Lower lobe of right lung (tissue), 2 donors: ENCODE data around the gene FMN1. TPM values are rescaled to one million over a fixed set of nuclear protein-coding genes. Genes with fewer than 3 reads are reported as not detected.
"Not testable (repeated sequence)": the region's sequence is repeated elsewhere in the genome, so short reads cannot be mapped to it uniquely, and the experiment has no call there.

ENCODE experiments used
- ATAC-seq, 2 donors: fragments of 200-7000 bp; cut with Tn5 transposase; one replicate each; pipeline ENCODE4 v1.9.1; 2020 to 2022; ENCODE audit warnings: mild to moderate bottlenecking in 2 of 2, moderate library complexity in 2 of 2
- DNase-seq: peaks from one replicate; pipeline ENCODE4 v3.0.0-alpha.2; 2020
- H3K27ac ChIP-seq: fragments of 200-600 bp; one replicate; pipeline ENCODE4 v1.8.0; 2022
- H3K27me3 ChIP-seq: fragments of 200-600 bp; one replicate; pipeline ENCODE4 v1.8.0; 2022; ENCODE audit warnings: low read depth
- H3K36me3 ChIP-seq: fragments of 200-600 bp; one replicate; pipeline ENCODE4 v1.8.0; 2022; ENCODE audit warnings: mild to moderate bottlenecking
- H3K4me1 ChIP-seq: fragments of 200-600 bp; one replicate; pipeline ENCODE4 v1.8.0; 2022
- H3K4me3 ChIP-seq: fragments of 200-600 bp; one replicate; pipeline ENCODE4 v1.8.0; 2022; ENCODE audit warnings: mild to moderate bottlenecking
- H3K9me3 ChIP-seq: fragments of 200-600 bp; one replicate; pipeline ENCODE4 v1.8.0; 2022
- intact Hi-C: fragments of 100-400 bp; cut with DNase I; formaldehyde crosslinking; loops from one replicate; pipeline ENCODE4 v1.11.0; 2022
- total RNA-seq: library from RNA; stranded (reverse); fragmentation: NEBNext Ultra II Directional; extraction: Animal tissue kit (Norgen Biotek cat#: 25700); gene quantifications from one replicate; pipeline ENCODE4 v1.2.1, GENCODE V29; 2021
- TF ChIP-seq, protein P1 (sequence below): fragments of 200-600 bp; IDR thresholded peaks from one replicate; pipeline ENCODE4 v1.8.0; 2022; ENCODE audit warnings: antibody characterized with exemption, mild to moderate bottlenecking
- donor health status: DM: no; HTN: yes; CAD: no; lungs with severe emphysema.

The FMN1 gene
- total RNA-seq, 1 donor from 2014 or later = 38.8 TPM

DNA sequence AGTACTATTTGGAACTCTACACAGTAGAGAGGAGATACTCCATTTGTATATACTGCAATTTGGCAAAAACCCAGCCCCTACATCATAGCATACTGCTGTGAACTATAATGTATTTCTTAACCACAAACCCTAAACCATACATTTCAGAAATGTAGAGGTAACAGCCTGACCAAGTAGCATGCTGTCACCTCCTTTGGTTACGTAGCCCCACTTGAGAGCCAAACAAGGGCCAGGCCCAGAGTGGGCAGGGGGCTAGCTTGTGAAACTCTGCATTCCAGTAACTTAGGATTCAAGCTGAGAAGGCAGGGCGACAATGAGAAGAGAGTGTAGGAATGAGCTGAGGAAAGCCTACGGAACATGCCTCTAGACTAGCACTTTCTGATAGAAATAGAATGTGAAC lies 340.9 kb downstream of the FMN1 start:
- Histone ChIP-seq H3K9me3 (no peaks in the 10 kb centered on the region), H3K36me3 (peaks cover 10% of the 10 kb centered on the region), H3K27ac (no peak overlapping the region), H3K27me3 (no peaks in the 10 kb centered on the region), H3K4me1 (no peaks in the 10 kb centered on the region), H3K4me3 (no peak overlapping the region)
- no peak for ATAC-seq
- TF ChIP-seq, protein P1, sequence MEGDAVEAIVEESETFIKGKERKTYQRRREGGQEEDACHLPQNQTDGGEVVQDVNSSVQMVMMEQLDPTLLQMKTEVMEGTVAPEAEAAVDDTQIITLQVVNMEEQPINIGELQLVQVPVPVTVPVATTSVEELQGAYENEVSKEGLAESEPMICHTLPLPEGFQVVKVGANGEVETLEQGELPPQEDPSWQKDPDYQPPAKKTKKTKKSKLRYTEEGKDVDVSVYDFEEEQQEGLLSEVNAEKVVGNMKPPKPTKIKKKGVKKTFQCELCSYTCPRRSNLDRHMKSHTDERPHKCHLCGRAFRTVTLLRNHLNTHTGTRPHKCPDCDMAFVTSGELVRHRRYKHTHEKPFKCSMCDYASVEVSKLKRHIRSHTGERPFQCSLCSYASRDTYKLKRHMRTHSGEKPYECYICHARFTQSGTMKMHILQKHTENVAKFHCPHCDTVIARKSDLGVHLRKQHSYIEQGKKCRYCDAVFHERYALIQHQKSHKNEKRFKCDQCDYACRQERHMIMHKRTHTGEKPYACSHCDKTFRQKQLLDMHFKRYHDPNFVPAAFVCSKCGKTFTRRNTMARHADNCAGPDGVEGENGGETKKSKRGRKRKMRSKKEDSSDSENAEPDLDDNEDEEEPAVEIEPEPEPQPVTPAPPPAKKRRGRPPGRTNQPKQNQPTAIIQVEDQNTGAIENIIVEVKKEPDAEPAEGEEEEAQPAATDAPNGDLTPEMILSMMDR = no peak
- intact Hi-C loops = no loop called here
- DNase-seq = no peak

DNA sequence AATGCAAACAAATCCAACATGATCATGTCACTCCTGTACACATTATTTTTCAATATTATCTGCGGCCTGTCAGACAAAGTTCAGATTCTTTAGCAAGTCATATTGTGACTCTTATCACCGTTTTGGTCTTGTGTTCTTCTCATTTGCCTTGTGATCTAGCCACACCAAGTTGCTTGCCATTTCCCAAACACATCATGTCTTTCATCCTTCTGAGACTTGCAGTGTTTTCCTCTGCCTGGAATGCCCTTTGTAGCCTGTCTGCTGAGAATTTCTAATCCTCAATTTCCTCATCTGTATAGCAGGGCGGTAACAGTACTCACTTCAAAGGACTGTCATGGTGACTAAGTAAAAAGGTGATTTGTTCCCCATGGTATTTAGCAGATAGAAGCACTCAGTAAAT lies 341.7 kb downstream of the FMN1 start:
- Histone ChIP-seq H3K27ac (no peak overlapping the region), H3K36me3 (peaks cover 10% of the 10 kb centered on the region), H3K9me3 (no peaks in the 10 kb centered on the region), H3K27me3 (no peaks in the 10 kb centered on the region), H3K4me1 (no peaks in the 10 kb centered on the region), H3K4me3 (no peak overlapping the region)
- DNase-seq (no peak), ATAC-seq (no peak)
- TF ChIP-seq, protein P1 = no peak
- intact Hi-C loops = no loop called here

DNA sequence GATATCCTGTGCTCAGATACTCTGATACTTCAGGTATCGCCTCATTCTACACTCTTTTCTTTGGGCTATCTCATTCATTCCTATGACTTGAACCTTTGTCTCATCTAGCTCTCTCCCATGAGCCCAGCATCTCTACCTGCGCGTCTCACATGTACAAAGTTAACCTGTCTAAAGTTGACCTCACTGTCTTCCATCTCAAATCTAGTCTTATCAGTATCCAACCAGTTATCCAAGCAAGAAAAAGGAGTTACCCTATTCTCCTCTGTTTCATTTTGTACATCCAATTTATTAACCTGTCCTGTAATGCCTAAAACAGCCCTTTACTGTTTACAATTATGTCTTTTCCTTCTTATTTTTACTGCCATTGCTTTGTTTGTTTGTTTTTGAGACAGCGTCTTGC lies 342.5 kb downstream of the FMN1 start:
- Histone ChIP-seq H3K36me3 (peaks cover 9% of the 10 kb centered on the region), H3K4me1 (no peaks in the 10 kb centered on the region), H3K4me3 (no peak overlapping the region), H3K27ac (no peak overlapping the region), H3K27me3 (no peaks in the 10 kb centered on the region), H3K9me3 (no peaks in the 10 kb centered on the region)
- intact Hi-C loops = no loop called here
- TF ChIP-seq, protein P1 = no peak
- DNase-seq = no peak
- ATAC-seq = no peak

DNA sequence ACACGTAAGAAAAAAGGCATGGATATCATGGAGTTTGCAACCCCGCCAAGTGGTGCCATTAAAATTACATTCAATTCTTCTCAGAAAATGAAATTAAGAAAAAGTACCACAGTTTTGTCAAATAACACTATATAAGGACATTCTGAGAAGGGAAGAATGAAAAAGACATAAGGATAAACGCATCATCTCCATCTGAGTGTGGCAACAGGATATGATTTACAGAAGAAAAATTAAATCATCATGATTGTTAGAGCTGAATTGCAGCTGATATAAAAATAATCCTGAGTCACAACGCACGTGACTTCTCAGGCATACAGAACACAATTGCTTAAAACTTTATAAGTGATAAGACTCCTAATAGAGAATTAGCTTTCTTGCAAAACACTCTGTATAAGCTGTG lies 342.9 kb downstream of the FMN1 start:
- DNase-seq (no peak), ATAC-seq (no peak)
- H3K4me1 ChIP-seq = no peaks in the 10 kb centered on the region
- no peak overlapping the region for H3K4me3 ChIP-seq
- no peak overlapping the region for H3K27ac ChIP-seq
- H3K36me3 ChIP-seq = peaks cover 5% of the 10 kb centered on the region
- H3K9me3 ChIP-seq = no peaks in the 10 kb centered on the region
- TF ChIP-seq, protein P1 = no peak
- intact Hi-C loops = no loop called here
- no peaks in the 10 kb centered on the region for H3K27me3 ChIP-seq

DNA sequence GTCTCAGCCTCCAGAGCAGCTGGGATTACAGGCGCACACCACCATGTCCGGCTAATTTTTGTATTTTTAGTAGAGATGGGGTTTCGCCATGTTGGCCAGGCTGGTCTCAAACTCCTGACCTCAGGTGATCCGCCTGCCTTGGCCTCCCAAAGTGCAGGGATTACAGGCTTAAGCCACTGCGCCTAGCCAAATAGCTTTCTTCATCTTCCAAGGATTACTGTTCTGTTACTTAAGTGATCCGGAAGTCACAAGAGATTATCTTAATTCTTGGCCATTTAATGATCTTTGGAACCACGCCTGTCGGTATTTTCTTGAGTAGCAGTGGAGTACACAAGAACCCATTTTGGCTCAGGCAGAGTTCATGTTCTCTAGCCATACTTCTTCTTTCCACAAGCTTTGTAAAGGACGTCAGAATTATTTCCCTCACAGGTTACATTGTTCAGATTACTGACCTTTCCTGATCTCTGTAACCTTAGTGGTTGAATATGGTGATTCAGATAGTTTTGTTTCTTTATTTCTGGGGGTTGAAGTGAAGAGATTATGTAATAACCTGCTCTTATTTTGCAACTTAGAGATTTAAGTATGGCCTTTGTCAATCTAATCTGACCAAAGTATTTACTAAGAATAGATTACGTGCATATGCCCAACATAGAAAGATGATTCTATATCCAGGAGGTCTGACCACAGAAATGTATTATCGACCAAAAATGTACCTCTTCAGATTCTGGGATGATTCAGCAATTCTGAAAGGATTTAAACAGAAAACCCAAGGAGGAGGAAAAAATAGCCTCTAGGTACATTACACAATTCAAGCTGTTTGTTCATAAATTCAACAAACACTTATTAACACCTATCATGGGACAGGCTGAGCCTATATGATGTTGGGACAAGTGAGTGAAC lies 344.5 kb downstream of the FMN1 start:
- H3K27me3 ChIP-seq = no peaks in the 10 kb centered on the region
- no peaks in the 10 kb centered on the region for H3K9me3 ChIP-seq
- H3K4me1 ChIP-seq = no peaks in the 10 kb centered on the region
- no peak overlapping the region for H3K27ac ChIP-seq
- no peak overlapping the region for H3K4me3 ChIP-seq
- TF ChIP-seq, protein P1 = no peak
- no peaks in the 10 kb centered on the region for H3K36me3 ChIP-seq
- ATAC-seq (peak; percentile 82 to 88), DNase-seq (no peak)
- intact Hi-C loops = no loop called here

DNA sequence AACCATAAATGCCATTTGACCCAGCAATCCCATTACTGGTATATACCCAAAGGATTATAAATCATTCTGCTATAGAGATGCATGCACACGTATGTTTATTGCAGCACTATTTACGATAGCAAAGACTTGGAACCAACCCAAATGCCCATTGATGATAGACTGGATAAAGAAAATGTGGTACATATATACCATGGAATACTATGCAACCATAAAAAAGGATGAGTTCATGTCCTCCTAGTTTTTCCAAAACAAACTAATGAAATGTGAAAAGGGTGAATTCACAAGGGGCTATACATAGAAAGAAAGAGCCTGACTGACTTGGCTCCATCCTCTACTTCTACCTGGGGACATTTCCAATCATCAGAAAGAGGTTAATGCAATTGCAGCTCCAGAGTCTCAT lies 347.8 kb downstream of the FMN1 start:
- H3K27me3 ChIP-seq, H3K4me1 ChIP-seq, H3K9me3 ChIP-seq, intact Hi-C loops, DNase-seq, H3K4me3 ChIP-seq, ATAC-seq, H3K27ac ChIP-seq, H3K36me3 ChIP-seq: not testable (repeated sequence)
